H1 (cell line): ENCODE measurements around the gene NT5DC3. TPM values are rescaled to one million over a fixed set of nuclear protein-coding genes. Genes with fewer than 3 reads are reported as not detected.

Experiments
- POLR2AphosphoS5 ChIP-seq: IDR thresholded peaks from 2 replicates; pipeline ENCODE4 v1.6.1; 2011; ENCODE audit warnings: low read depth, low read length
- polyA plus RNA-seq, 7 experiments: library from polyadenylated mRNA; depleted of rRNA in 3 of 7; stranded (reverse) in 5 of 7; unstranded in 2 of 7; fragments of >200 nt in 5 of 7; fragments of 200-250 nt in 2 of 7; gene quantifications; 1 replicate in 5 of 7; 2 replicates in 1 of 7; 4 replicates in 1 of 7; pipeline versions ENCODE4 v1.2.1 to v1.2.3, GENCODE V29; 2011 to 2013; ENCODE audit warnings: missing spikeins in 2 of 7, mixed read lengths in 2 of 7
- total RNA-seq: library from RNA; stranded (reverse); fragmentation: NEBNext Ultra II Directional; extraction: Animal tissue kit (Norgen Biotek cat#: 25700); gene quantifications from 2 replicates; pipeline ENCODE4 v1.2.1, GENCODE V29; 2021

The NT5DC3 gene
- total and polyA plus RNA-seq, 2 of the 8 experiments (the other 6 are each of a cell fraction or from before 2014, with no cell fraction given) = 5.4 to 14.8 TPM

- no peak for TF ChIP-seq POLR2AphosphoS5
- TF ChIP-seq, all 59 proteins: peak for 0
Measured at GRCh38 chr12:103743788-103744187, 97.2 kb downstream of the NT5DC3 start (continued).
